Stimulated activated CD4-positive, alpha-beta T cell treated with anti-CD3 and anti-CD28 coated beads, Interleukin-1b, Interleukin-23, amount 100 ng/mL, for 1 hour (primary cell): Measurements from ENCODE around the gene RANGRF.

ENCODE experiments used
- DNase-seq, 2 donors: peaks; one replicate each; pipeline ENCODE4 v3.0.0-alpha.2; 2020; ENCODE audit warnings: low read depth in 2 of 2

RANGRF gene

DNA sequence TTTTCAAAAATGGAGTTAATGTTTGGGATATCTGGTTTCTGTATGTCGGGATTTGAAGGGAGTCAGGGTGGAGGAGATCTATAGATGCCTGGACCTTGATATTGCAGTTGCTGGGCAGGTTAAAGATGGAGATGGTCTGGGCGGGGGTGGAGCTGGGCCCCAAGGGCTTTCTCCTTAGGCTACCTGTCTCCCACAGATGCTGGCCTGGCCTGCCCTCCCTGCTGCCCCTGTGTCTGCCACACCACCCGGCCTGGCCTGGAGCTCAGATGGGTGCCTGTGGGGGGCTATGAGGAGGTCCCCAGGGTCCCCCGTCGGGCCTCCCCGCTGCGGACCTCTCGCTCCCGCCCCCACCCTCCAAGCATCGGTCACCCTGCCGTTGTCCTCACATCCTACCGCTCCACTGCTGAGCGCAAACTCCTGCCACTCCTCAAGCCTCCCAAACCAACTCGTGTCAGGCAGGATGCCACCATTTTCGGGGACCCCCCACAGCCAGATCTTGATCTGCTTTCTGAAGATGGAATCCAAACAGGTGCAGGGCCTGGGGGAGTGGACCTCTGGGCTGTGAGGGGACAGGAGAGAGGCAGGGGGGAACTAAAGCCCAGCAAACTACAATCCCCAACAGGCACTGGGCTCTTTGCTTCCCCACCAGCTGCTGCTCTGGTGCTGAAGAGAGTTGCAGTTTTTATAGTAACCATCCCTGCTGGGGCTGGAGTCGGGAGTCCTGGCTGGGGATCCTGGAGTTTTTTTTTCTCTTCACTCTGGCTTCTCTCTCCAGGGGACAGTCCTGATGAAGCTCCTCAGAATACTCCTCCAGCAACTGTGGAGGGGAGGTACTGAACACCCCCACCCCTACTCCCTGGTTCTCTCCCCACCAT lies 24.5 kb downstream of the RANGRF start:
- DNase-seq = no peak

DNA sequence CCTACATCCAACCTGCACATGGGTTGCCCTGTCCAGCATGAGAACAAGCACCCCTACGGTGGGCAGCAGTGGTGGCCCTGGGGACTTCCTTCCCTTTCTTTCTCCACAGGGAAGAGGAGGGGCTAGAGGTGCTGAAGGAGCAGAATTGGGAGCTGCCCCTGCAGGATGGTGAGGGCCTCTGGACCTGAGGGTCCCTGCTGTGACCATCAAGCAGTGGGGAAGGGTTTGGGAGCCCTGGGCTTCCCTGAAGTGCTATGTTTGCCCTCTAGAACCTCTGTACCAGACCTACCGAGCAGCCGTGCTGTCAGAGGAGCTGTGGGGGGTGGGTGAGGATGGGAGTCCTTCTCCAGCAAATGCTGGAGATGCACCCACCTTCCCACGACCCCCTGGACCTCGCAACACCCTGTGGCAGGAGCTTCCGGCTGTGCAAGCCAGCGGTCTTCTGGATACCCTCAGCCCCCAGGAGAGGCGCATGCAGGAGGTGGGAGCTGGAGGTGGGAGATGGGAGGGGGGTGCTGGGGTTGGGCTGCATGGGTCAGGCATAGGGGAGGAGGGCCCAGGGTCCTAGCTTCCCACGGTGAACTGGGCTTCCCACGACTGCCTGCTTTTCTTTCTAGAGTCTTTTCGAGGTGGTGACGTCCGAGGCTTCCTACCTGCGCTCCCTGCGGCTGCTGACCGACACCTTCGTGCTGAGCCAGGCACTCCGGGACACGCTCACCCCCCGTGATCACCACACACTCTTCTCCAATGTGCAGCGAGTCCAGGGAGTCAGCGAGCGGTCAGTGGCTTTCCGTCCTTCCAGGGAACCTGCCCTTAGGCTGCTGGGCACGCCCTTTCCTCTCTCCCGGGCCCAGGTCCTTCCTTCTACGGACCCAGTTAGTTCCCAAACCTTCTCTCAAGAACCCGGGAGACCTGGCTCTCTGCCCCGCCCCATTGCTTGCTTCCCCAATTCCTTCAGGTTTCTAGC lies 26.6 kb downstream of the RANGRF start:
- no peak for DNase-seq

DNA sequence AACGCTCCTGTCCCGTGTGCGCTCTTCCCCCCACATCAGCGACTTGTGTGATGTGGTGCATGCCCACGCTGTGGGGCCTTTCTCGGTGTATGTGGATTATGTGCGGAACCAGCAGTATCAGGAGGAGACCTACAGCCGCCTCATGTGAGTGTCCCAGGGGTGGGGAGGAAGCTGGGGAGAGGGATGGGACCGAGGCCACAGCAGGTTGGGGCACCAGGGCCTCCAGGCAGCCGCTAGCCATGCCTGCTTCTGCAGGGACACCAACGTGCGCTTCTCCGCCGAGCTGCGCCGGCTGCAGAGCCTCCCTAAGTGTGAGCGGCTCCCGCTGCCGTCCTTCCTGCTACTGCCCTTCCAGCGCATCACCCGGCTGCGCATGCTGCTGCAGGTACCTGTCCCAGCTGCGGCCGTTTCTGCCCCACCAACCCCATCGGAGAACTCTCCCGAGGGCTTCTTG lies 27.3 kb downstream of the RANGRF start:
- no peak for DNase-seq

DNA sequence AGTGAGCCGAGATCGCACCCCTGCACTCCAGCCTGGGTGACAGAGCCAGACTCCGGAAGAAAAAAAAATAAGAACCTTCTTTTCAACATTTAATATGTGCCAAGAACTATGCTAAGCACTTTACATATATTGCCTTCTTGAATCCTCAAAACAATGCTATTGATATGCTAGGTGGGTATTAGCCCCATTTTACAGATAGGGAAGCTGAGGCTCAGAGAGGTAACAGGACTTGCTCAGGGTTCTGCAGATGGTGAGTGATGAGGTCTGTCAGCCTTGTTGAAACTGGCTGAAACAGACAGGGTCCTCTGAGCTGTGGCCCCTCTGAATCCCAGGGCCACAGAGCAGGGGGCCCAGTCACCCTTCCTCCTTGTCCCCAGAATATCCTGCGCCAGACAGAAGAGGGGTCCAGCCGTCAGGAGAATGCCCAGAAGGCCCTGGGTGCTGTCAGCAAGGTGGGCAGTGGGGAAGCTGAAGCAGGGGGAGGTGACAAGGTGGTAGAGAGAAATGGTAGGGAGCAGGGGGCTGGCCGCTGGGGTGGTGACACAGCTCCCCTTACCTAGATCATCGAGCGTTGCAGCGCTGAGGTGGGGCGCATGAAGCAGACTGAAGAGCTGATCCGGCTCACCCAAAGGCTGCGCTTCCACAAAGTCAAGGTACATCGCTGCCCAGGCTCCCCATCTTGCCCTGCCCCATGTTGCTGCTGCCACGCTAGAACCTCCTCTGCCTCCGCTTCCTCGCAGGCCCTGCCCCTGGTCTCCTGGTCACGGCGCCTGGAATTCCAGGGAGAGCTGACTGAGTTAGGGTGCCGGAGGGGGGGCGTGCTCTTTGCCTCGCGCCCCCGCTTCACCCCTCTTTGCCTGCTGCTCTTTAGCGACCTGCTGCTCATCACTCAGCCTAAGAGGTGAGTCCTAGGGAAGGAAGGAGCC lies 29.8 kb downstream of the RANGRF start:
- no peak for DNase-seq

DNA sequence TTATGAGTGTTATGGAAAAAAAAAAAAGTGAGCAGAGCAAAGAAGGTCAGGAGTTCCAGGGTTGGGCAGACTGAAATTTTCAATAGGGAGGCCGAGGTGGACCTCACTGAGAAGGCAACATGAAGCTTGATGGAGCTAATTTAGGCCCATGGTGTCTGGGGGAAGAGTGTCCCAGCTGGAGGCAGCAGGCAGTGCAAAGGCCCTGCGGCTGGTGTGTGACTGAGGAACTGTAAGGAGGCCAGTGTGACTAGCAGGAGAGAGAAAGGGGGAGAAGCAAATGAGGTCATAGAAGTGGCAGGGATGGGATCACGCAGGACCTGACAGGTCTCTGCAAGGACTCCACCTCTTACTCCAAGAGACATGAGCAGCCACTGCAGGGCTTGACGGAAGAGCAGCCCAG lies 31.8 kb downstream of the RANGRF start:
- no peak for DNase-seq

DNA sequence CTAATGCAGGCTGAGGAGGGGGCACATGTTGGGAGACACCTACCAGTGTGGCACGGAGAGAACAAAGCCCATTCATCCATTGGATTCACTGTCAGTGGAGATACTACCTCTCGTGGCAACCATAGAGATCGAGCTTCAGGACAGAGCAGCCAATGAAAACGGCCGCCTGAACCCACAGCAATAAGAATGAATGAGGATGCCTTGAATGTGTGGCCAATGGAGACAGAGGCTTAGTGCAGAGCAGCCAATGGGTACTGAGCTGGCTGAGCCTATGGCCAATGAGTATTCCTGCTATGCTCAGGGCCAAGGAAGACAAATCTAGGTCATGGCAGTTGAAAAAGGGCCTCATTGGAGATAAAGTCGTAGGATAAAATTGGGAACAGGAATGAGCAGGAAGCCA lies 32.5 kb downstream of the RANGRF start:
- no peak for DNase-seq

DNA sequence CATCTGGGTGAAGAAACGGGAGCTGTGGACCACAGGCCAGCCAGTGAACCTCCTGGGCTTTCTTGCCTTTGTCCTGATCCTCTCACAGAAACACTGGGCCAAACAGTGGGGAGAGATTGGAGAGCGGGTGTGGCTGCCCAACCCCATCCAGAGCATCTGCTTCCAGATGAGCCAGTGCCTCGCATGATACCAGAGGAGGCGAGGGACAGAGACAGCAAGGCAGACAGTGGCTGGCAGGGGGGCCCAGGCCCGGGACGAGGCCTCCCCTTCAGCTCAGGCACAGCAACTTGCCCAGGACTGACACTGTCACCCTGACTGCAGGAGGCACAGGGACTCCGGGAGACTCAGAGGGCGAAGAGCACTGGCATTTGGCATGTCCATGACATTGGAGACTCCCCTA lies 33.6 kb downstream of the RANGRF start:
- DNase-seq = no peak

DNA sequence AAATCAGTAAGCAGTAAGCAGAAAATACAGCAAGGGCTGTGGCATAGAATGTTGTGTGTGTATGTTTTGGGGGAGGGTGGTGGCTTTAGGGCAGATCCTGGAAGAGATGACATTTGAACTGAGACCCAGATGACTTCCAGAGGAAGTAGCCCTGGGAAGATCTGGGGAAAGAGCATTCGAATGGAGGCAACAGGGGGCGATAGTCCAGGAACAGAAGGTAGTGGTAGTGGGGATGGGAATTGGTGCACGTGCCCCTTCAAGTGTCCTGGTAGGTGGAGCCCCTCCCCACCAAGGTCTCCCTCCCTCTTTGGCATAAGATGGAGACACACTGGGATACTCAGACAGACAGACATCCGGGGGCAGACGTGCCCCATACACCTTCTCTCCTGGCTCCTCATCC lies 35.7 kb downstream of the RANGRF start:
- no peak for DNase-seq

DNA sequence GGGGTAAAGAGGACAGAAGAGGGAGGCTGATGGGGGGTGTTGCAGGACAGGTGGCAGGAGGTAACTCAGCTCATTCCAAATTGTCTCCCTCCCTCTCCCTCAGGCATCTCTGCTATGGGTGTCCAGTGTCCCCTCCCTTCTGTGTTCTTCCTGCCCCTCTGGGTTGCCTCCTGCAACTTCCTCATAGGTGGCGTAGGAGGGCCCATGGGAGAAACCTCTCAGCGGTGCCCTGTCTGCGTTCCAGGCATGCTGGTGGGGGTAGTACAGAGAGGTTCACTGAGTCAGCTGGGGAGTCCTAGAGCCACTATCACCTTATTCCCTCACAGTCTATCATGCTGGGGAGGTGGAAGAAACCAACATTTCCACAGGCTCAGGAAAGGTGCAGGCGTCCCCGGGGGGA lies 36.5 kb downstream of the RANGRF start:
- DNase-seq = no peak

DNA sequence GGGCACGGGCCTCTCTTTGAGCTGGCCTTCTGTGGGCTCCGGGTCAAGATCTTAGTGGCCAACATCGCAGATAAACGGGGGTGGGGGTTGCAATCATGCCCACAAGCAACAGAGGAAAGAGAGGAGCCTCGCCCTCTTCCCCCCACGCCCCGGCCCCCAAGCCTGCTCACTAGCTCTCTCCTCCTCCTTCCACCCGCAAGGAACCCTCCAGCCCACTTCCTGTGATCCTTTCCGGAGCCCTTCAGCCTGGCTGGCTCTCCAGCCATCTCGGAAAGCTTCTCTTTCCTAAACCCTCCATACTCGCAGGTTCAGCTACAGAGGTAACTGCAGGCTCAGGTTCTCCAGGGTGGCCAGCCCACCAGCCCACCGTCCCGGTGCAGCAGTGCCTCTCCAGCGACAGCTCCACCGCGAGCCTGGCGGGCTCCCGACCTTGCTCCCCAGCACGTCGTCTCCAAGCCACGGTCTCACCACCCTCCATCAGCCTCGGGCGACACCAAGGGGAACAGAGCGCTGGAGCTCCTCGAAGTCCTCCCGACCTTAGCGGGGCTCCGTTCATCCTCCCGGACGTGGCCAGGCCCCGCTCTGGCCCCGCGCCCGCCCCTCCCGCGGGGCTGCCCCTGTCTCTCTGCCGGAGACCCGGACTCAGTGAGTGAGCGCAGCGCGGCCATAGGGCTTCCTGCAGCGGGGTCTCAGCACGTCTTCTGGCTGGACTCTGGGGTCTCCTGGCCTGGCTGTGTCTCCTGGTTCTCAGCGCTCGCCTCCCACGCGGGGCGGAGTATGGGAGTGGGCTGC lies 38.2 kb downstream of the RANGRF start:
- DNase-seq = no peak

DNA sequence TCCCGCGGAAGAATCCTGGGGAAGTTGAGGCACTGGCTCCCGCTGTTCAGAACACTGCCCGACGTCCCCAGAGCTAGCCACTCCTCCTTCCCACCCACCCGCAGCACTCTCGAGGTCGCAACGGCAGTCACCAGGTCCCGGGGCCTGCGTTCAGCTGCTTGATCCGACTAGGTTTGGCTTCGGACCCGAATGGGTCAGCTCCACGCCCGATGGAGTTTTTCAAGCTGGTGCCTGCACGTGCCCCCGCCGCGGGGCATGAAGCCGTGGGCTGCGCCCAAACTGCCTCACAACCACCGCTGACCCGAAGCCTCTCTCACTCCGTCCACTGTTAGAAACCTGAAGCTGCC lies 38.8 kb downstream of the RANGRF start:
- DNase-seq = no peak

DNA sequence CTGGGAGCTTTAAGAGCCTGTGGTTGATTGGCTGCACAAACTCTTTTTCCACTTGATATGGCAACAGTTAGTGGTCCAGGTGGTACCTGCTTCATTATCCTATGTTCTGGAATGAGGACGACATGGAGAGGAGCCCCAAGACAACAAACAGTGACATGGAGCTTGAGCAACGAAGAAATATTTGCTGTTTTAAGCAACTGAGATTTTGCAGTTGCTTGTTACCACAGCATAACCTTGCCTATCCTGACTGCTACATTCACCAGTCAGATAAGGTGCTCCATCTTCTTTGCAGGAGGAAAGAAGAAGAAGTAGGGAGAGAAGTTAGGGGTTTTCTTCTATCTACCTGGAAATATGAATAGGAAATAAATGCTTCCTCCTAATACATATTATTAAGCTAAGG lies 43.7 kb downstream of the RANGRF start:
- no peak for DNase-seq

DNA sequence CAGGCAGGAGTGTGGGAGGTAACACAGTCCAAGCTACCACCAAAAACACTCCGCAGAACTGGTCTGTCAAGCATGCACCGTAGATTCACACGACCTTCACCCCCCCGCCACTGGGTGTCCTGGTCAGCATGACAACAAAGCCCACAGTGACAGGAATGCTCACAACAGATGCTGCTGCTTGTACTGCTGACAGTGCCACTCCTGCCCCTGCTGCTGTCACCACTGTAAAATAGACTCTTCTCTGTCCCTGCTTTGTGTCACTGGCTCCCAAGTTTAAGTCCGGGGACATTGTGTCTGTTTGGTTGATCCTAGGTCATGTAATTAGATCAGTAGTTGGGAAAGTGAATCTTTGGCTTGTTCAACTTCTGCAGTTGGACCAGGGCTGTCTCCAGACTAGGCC lies 44.2 kb downstream of the RANGRF start:
- no peak for DNase-seq

DNA sequence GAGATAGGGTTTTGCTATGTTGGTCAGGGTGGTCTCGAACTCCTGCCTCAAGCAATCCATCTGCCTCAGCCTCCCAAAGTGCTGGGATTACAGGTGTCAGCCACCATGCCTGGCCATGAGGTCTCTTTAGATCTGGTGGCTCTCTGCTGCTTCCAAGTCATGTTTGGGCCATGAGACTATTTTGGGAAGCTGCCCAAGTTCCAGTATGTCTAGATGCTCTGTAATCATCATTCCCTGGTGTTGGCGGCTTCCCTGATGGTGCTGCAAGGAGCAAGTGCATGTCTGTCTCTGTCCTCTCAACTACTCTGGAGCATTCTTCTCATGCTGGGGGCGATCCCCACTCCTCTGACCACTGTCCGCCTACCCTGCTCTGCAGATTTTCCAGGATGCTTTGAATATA lies 44.8 kb downstream of the RANGRF start:
- DNase-seq = no peak

DNA sequence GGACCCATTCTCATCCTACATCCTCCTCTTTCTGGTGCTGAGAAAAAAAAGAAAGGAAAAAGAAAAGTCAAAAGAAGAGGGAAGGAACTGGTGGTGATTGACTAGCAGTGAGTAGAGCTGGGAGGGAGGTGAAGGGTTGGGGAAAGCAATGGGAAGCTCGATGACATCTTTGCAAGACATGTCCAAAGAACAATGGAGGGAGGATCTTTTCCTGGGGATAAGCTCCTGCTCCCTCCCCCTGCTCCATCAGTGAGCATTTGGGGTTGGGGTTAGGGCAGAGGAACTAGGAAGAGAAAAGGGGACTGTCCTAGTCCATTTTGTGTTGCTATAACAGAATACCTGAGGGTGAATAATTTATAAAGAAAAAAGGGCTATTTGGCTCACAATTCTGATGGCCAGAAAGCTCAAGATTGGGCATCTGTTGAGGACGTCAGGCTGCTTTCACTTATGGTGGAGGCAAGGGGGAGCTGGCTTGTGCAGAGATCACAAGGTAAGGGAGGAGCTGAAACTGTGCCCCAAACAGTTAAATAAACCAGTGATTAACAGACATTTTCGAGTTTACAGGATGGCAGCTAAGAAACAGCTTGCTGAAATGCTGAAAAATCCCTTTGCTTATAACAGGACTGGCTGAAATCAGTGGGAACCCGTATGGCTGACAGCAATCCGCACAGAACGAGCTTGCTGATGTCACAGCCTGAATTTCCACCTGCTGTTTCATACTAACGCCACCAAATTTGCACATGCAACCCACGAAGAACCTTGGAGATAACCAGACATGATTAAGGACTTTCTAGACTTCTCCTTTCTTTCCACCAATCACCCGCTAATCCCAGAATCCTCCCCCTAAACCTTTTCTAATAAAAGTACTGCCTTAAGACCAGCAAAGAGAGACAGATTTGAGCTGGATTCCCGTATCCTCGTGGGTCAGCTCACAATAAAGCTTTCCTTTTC lies 49.6 kb downstream of the RANGRF start:
- DNase-seq = no peak

DNA sequence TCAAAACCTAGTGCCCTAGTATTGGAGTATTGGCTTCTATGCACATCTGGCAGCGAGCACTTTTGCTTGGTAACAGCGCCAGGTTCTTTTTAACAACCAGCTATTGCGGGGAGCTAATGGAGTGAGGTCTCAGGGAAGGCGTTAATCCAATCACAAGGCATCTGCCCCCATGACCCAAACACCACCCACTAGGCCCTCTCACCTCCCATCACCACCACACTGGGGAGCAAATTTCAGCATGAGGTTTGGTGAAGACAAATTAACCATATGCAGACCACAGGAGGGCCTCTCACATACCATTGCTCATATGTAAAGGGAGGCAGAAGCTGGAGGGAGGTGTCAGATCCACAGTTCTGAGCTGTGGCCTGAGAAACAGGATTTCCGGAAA lies 50.3 kb downstream of the RANGRF start:
- no peak for DNase-seq

DNA sequence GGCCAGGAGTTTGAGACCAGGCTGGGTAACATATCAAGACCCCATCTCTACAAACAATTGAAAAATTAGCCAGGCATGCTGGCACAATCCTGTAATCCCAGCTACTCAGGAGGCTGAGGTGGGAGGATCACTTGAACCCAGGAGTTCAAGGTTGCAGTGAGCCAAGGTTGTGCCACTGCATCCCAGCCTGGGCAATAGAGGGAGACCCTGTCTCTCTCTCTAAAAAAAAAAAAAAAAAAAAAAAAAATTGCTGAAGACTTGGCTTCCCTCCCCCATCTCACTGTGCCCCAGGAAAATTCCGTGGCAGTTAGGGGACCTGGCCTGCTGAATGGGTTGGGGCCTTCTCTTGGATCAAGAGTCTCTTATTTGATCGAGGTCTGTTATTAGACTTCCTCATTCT lies 51.1 kb downstream of the RANGRF start, which contains the start of gene ODF4:
Gene ODF4, plus strand, starts transcription at position 301 of the 400 bp plus-strand sequence. CDS start 212 bp downstream, outside the sequence.
- no peak for DNase-seq
